Lung (tissue), 12 donors: ENCODE results near the gene ZBTB25. TPM values are rescaled to one million over a fixed set of nuclear protein-coding genes. Genes with fewer than 3 reads are reported as not detected.
A peak's percentile ranks its signal among the peaks of the same experiment; 100 is the strongest.

Experiments
- ATAC-seq: fragments of 200-7000 bp; cut with Tn5 transposase; one replicate; pipeline ENCODE4 v1.9.1; 2020; ENCODE audit warnings: moderate number of reproducible peaks; ENCODE audit not compliant: insufficient read depth, low FRiP score
- DNase-seq, 3 donors: peaks; one replicate each; pipeline ENCODE4 v3.0.0-alpha.2; 2013 to 2017
- H3K27ac ChIP-seq, 2 donors: one replicate each; pipeline ENCODE4 v1.5.1; 2013; ENCODE audit warnings: mild to moderate bottlenecking in 2 of 2, moderate library complexity in 2 of 2, control low read depth in 1 of 2, inconsistent platforms in 1 of 2, low read depth in 1 of 2, low read length in 1 of 2
- H3K27me3 ChIP-seq, 3 donors: one replicate each; pipeline ENCODE4 v1.5.1; 2013; ENCODE audit warnings: low read length in 2 of 3; ENCODE audit not compliant: control insufficient read depth in 3 of 3, insufficient read depth in 3 of 3
- H3K36me3 ChIP-seq, 4 donors: one replicate each; pipeline ENCODE4 v1.5.1; 2013; ENCODE audit warnings: low read length in 4 of 4, mild to moderate bottlenecking in 1 of 4, moderate library complexity in 1 of 4; ENCODE audit not compliant: control insufficient read depth in 4 of 4, insufficient read depth in 4 of 4
- H3K4me1 ChIP-seq, 5 donors: one replicate each; pipeline ENCODE4 v1.5.1; 2013; ENCODE audit warnings: low read length in 5 of 5, mild to moderate bottlenecking in 2 of 5, moderate library complexity in 1 of 5; ENCODE audit not compliant: control insufficient read depth in 5 of 5, insufficient read depth in 5 of 5
- H3K4me3 ChIP-seq: one replicate; pipeline ENCODE4 v1.5.1; 2013; ENCODE audit warnings: mild to moderate bottlenecking, control low read depth, moderate library complexity
- H3K9ac ChIP-seq, 2 donors: one replicate each; pipeline ENCODE4 v1.5.1; 2013; ENCODE audit warnings: low read length in 2 of 2, control low read depth in 1 of 2; ENCODE audit not compliant: insufficient read depth in 1 of 2
- H3K9me3 ChIP-seq, 4 donors: one replicate each; pipeline ENCODE4 v1.5.1; 2013; ENCODE audit warnings: low read length in 3 of 4, mild to moderate bottlenecking in 1 of 4, moderate library complexity in 1 of 4; ENCODE audit not compliant: control insufficient read depth in 4 of 4, insufficient read depth in 3 of 4
- WGBS, 2 donors: extraction: QIAGEN DNeasy Blood & Tissue Kit; methylation state at CpG; one replicate each; pipeline ENCODE4 v1.1.7; 2013; 5-methylcytosine and 5-hydroxymethylcytosine counted together
- polyA plus RNA-seq, 2 donors: library from polyadenylated mRNA; stranded (reverse); fragments of 200-250 nt; gene quantifications; one replicate each; pipeline ENCODE4 v1.2.1, GENCODE V29; 2013
- total RNA-seq, 2 donors: library from RNA; depleted of rRNA in 1 of 2; stranded (reverse); fragments of >200 nt in 1 of 2; gene quantifications; one replicate each; pipeline ENCODE4 v1.2.1, GENCODE V29; 2014 to 2021
- TF ChIP-seq, protein P1 (sequence below): IDR thresholded peaks from 2 replicates; pipeline ENCODE4 v1.5.1; 2012; ENCODE audit warnings: mild to moderate bottlenecking; ENCODE audit errors: control extremely low read depth, extremely low read depth
- donor health status: control.
- donor health status: control.
- donor health status: Bipolar disorder and iron deficiency.
- donor health status: healthy.
- donor health status: DM: yes; HTN: yes; CAD: no.

The ZBTB25 gene
- total and polyA plus RNA-seq, 4 donors: 4.0 to 15.4 (median 9.2) TPM

DNA sequence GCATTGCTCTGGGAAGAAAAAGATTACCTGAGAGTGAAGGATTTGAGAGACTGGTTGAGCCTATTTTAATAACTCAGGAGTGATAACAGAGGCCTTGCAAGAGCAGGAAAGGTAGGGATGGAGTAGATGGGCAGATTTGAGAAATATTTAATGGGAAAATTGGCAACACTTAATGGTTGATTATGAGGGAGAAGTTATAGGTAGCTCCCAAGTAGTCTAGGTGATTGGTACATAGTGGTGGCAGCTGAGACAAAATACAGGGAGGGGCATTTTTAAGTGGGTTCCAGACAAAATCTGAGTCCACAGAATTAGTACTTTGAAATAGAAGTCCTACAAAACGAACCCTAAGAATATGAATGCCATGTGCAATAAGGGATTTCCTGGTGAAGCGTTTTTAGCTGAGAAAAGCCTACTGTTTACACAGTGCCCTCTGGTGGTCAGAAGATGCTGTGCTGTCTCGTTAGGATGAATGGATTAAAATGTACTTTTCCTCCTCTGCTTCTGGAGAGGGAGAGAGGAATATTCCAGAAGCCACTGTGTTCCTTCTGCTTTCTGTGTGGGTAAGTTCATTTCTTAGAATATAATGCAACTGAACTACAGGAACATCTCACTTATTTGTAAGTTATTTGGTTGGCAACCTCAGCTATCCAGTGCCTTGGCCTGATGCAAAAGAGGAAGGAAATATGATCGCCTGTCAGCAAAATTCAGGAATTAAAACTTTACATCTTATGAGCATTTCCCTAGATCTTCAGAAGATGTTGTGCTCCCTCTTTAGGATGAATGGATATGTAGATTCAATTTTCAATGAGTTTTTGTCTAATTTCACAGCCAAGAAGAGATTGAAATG, 7.4 kb upstream of the ZBTB25 start:
- Histone ChIP-seq H3K9ac (no peak overlapping the region), H3K9me3 (no peaks in the 10 kb centered on the region), H3K4me1 (peaks cover 3 to 31% (median 22%) of the 10 kb centered on the region in 5 donors), H3K27ac (no peak overlapping the region), H3K27me3 (no peaks in the 10 kb centered on the region), H3K4me3 (no peak overlapping the region), H3K36me3 (peaks cover 0 to 6% (median 0%) of the 10 kb centered on the region in 4 donors)
- DNase-seq: peak; percentile 49 to 81 (median 78)
- WGBS, 2 donors: 9 to 13% methylated on average over 4 of the region's 4 CpGs
- TF ChIP-seq, protein P1, sequence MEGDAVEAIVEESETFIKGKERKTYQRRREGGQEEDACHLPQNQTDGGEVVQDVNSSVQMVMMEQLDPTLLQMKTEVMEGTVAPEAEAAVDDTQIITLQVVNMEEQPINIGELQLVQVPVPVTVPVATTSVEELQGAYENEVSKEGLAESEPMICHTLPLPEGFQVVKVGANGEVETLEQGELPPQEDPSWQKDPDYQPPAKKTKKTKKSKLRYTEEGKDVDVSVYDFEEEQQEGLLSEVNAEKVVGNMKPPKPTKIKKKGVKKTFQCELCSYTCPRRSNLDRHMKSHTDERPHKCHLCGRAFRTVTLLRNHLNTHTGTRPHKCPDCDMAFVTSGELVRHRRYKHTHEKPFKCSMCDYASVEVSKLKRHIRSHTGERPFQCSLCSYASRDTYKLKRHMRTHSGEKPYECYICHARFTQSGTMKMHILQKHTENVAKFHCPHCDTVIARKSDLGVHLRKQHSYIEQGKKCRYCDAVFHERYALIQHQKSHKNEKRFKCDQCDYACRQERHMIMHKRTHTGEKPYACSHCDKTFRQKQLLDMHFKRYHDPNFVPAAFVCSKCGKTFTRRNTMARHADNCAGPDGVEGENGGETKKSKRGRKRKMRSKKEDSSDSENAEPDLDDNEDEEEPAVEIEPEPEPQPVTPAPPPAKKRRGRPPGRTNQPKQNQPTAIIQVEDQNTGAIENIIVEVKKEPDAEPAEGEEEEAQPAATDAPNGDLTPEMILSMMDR: peak; percentile 84
- ATAC-seq: peak; percentile 63

DNA sequence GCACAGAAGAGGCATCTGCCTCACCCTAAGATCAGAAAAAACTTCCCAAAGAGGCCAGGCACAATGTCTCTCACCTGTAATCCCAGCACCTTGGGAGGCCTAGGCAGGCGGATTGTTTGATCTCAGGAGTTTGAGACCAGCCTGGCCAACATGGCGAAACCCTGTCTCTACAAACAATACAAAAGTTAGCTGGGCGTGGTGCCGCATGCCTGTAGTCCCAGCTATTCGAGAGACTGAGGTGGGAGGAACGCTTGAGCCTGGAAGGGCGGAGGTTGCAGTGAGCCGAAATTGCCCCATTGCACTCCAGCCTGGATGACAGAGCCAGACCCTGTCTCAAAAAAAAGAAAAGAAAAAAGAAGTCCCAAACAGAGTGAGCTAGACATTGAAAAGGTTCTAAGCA, 5.4 kb upstream of the ZBTB25 start:
- DNase-seq (no peak), ATAC-seq (no peak)
- H3K36me3 ChIP-seq: peaks cover 0 to 6% (median 0%) of the 10 kb centered on the region in 4 donors
- TF ChIP-seq, protein P1: no peak
- no peaks in the 10 kb centered on the region for H3K27me3 ChIP-seq
- no peak overlapping the region for H3K27ac ChIP-seq
- no peaks in the 10 kb centered on the region for H3K9me3 ChIP-seq
- no peak overlapping the region for H3K4me3 ChIP-seq
- no peak overlapping the region for H3K9ac ChIP-seq
- 78 to 84% methylated on average over 8 of the region's 8 CpGs for WGBS, 2 donors
- peaks cover 3 to 28% (median 25%) of the 10 kb centered on the region in 5 donors for H3K4me1 ChIP-seq

DNA sequence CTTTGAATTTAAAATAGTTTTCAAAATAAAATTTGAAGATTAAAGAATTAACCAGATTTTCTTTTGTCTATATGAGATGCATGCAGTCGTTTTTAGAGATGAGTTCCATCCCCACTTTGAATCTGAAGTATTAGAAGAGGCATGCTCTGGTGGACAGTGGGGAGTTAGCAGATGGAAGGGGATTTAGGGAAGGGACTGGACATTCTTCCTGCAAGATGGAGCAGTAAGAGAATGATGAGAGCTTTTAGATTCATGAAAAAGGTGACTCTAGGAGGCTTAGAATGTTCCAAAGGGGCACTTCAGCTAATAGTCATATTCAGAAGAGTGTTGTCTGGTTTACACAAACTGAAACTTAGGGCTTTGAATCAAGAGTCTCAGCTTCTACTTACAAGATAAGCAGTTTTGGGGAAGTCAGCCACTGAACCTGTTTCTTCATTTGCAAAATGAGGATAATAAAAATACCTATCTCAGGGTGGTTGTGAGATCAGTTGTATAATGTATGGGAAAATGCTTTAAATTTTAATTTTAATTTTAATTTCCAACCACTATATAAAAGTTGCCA, 4.7 kb upstream of the ZBTB25 start:
- WGBS, 2 donors: 18 to 33% methylated on average over 1 of the region's 1 CpG
- no peak overlapping the region for H3K9ac ChIP-seq
- H3K27me3 ChIP-seq: no peaks in the 10 kb centered on the region
- no peak overlapping the region for H3K4me3 ChIP-seq
- peaks cover 3 to 28% (median 25%) of the 10 kb centered on the region in 5 donors for H3K4me1 ChIP-seq
- no peaks in the 10 kb centered on the region for H3K9me3 ChIP-seq
- H3K27ac ChIP-seq: no peak overlapping the region
- H3K36me3 ChIP-seq: peaks cover 0 to 6% (median 0%) of the 10 kb centered on the region in 4 donors
- TF ChIP-seq, protein P1: no peak
- ATAC-seq: no peak
- no peak for DNase-seq
